Lower lobe of right lung (tissue), 2 donors: ENCODE results near the gene REG4. TPM values are rescaled to one million over a fixed set of nuclear protein-coding genes. Genes with fewer than 3 reads are reported as not detected.

Experiments
- ATAC-seq, 2 donors: fragments of 200-7000 bp; cut with Tn5 transposase; one replicate each; pipeline ENCODE4 v1.9.1; 2020 to 2022; ENCODE audit warnings: mild to moderate bottlenecking in 2 of 2, moderate library complexity in 2 of 2
- DNase-seq: peaks from one replicate; pipeline ENCODE4 v3.0.0-alpha.2; 2020
- H3K27ac ChIP-seq: fragments of 200-600 bp; one replicate; pipeline ENCODE4 v1.8.0; 2022
- H3K27me3 ChIP-seq: fragments of 200-600 bp; one replicate; pipeline ENCODE4 v1.8.0; 2022; ENCODE audit warnings: low read depth
- H3K36me3 ChIP-seq: fragments of 200-600 bp; one replicate; pipeline ENCODE4 v1.8.0; 2022; ENCODE audit warnings: mild to moderate bottlenecking
- H3K4me1 ChIP-seq: fragments of 200-600 bp; one replicate; pipeline ENCODE4 v1.8.0; 2022
- H3K4me3 ChIP-seq: fragments of 200-600 bp; one replicate; pipeline ENCODE4 v1.8.0; 2022; ENCODE audit warnings: mild to moderate bottlenecking
- H3K9me3 ChIP-seq: fragments of 200-600 bp; one replicate; pipeline ENCODE4 v1.8.0; 2022
- intact Hi-C: fragments of 100-400 bp; cut with DNase I; formaldehyde crosslinking; loops from one replicate; pipeline ENCODE4 v1.11.0; 2022
- total RNA-seq: library from RNA; stranded (reverse); fragmentation: NEBNext Ultra II Directional; extraction: Animal tissue kit (Norgen Biotek cat#: 25700); gene quantifications from one replicate; pipeline ENCODE4 v1.2.1, GENCODE V29; 2021
- TF ChIP-seq, protein P1 (sequence below): fragments of 200-600 bp; IDR thresholded peaks from one replicate; pipeline ENCODE4 v1.8.0; 2022; ENCODE audit warnings: antibody characterized with exemption, mild to moderate bottlenecking
- donor health status: DM: no; HTN: yes; CAD: no; lungs with severe emphysema.

The REG4 gene
- total RNA-seq, 1 donor from 2014 or later: not detected

DNA sequence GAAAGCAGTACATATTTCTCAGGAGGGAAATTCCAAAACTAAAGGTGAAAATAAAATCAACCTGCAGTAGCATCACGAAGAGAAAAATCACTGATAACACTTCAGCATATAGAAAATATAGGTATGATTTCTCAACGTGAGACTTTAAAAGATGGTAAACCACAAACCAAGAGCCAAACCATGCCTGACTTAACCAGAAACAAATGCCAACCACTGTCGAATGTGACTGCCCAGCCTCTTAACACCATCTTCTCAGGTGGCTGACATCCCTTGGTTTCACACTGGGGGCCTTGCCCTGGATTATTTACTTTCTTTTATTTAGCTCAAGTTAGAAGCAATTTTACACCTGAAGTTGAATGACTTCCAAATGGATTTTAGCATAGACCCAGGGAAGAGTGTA is 52.7 kb downstream of the REG4 start:
- no peaks in the 10 kb centered on the region for H3K27me3 ChIP-seq
- H3K36me3 ChIP-seq: no peaks in the 10 kb centered on the region
- intact Hi-C loops: no loop called here
- H3K4me1 ChIP-seq: no peaks in the 10 kb centered on the region
- ATAC-seq (no peak), DNase-seq (no peak)
- TF ChIP-seq, protein P1, sequence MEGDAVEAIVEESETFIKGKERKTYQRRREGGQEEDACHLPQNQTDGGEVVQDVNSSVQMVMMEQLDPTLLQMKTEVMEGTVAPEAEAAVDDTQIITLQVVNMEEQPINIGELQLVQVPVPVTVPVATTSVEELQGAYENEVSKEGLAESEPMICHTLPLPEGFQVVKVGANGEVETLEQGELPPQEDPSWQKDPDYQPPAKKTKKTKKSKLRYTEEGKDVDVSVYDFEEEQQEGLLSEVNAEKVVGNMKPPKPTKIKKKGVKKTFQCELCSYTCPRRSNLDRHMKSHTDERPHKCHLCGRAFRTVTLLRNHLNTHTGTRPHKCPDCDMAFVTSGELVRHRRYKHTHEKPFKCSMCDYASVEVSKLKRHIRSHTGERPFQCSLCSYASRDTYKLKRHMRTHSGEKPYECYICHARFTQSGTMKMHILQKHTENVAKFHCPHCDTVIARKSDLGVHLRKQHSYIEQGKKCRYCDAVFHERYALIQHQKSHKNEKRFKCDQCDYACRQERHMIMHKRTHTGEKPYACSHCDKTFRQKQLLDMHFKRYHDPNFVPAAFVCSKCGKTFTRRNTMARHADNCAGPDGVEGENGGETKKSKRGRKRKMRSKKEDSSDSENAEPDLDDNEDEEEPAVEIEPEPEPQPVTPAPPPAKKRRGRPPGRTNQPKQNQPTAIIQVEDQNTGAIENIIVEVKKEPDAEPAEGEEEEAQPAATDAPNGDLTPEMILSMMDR: no peak
- no peak overlapping the region for H3K27ac ChIP-seq
- no peaks in the 10 kb centered on the region for H3K9me3 ChIP-seq
- H3K4me3 ChIP-seq: no peak overlapping the region

DNA sequence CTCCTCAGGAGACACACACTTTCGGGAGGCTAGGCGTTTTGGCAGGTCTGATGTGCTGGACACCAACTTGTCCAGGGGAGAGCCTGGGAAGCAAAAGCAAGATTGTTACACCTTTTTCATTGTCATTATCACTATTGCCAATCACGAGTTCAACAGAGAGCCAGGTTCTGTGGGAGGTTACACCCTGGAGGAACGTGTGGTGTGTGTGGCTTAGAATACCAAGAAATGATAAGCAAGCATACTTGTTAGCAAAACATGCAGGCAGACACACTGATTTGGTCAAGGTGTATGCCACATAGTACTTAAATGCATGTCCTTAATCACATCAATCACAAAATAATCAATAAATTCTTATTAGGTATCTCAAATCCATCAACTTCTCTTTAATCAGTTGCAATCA is 58.7 kb downstream of the REG4 start:
- ATAC-seq: no peak
- H3K36me3 ChIP-seq: no peaks in the 10 kb centered on the region
- H3K9me3 ChIP-seq: no peaks in the 10 kb centered on the region
- TF ChIP-seq, protein P1: no peak
- no peak overlapping the region for H3K27ac ChIP-seq
- no peaks in the 10 kb centered on the region for H3K4me1 ChIP-seq
- intact Hi-C loops: no loop called here
- DNase-seq: no peak
- no peak overlapping the region for H3K4me3 ChIP-seq
- no peaks in the 10 kb centered on the region for H3K27me3 ChIP-seq

DNA sequence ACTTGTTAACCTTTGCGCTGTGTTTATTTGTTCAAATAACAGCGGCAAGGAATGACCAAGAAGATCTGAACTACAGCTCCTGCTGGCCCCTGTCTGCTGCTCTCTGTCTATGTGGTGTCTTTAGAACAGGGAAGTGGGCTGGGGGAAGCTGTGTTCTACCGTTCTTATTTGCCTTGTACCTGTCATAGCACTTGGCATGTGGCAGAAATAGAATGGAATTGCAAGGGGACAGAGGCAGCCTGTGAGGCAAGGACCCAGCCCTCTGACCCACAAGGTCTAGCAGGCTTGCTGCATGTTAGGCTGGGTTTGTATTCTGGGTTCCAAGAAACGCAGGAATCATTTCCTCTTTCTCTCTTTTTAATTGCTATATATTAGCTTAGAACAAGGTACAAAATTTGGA is 63.2 kb downstream of the REG4 start:
- DNase-seq (peak; percentile 65), ATAC-seq (peak; percentile 55 to 63)
- TF ChIP-seq, protein P1: no peak
- no peaks in the 10 kb centered on the region for H3K4me1 ChIP-seq
- no peak overlapping the region for H3K4me3 ChIP-seq
- no peaks in the 10 kb centered on the region for H3K36me3 ChIP-seq
- H3K27ac ChIP-seq: no peak overlapping the region
- H3K27me3 ChIP-seq: no peaks in the 10 kb centered on the region
- no peaks in the 10 kb centered on the region for H3K9me3 ChIP-seq
- intact Hi-C loops: no loop called here

DNA sequence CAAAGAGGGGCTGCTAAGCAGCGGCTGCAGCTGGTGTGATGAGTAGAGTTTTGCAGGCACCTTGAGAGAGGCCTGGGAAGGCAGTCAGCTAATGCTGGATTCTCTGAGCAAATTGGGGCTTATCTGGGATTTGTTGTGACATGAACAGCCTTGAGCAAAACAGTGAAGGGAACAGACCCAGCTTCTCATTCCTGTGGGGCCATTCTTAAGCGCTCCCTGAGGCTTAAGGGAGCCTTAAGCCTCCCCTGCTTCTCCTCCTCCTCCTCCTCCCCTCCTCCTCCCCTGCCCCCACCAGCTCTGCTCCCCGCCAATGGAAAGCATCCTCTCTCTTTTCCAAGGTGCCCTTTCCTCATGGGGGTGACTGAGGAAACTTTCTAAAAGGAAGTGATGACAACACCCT is 63.8 kb downstream of the REG4 start:
- intact Hi-C loops: no loop called here
- no peaks in the 10 kb centered on the region for H3K36me3 ChIP-seq
- TF ChIP-seq, protein P1: no peak
- H3K4me3 ChIP-seq: no peak overlapping the region
- no peaks in the 10 kb centered on the region for H3K27me3 ChIP-seq
- H3K9me3 ChIP-seq: no peaks in the 10 kb centered on the region
- H3K27ac ChIP-seq: no peak overlapping the region
- DNase-seq (no peak), ATAC-seq (no peak)
- no peaks in the 10 kb centered on the region for H3K4me1 ChIP-seq

DNA sequence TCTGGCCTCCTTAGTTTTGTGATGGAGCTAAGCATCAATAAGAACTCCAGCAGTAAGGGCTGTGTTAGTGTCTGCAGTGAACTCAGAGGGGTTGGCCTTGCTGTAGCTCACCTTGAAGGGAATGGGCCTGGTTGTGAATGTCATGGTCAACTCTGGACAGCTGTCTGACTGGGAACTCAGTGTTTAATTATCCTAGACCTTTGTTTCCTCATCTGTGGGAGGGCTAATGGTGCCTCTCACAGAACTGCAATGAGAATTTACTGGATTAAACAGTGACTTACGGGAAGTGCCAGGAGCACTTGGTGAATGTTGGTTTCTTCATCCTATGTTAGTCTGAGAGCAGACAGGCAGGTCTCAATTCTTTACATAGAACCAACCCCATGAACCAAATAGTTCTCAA is 66.2 kb downstream of the REG4 start:
- no peaks in the 10 kb centered on the region for H3K9me3 ChIP-seq
- no peaks in the 10 kb centered on the region for H3K4me1 ChIP-seq
- ATAC-seq (no peak), DNase-seq (no peak)
- H3K4me3 ChIP-seq: no peak overlapping the region
- TF ChIP-seq, protein P1: no peak
- no peaks in the 10 kb centered on the region for H3K27me3 ChIP-seq
- H3K36me3 ChIP-seq: no peaks in the 10 kb centered on the region
- no peak overlapping the region for H3K27ac ChIP-seq
- intact Hi-C loops: no loop called here

DNA sequence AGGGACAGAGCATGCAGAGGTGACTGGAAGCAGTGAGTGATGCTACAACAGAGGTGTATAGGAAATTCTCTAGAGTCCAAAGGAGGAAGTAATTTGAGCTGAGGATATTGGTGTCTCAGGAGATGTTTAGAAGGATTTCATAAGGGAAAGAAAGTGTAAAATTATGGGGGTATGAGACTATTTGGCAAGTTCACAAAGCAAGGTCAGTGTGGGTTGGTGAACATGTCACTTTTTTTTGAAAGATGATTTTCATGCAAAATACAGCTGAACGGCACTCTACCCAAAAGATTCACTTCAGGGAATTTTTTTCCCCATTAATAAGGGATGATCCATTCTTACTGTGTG is 66.7 kb downstream of the REG4 start:
- Histone ChIP-seq H3K4me3 (no peak overlapping the region), H3K27ac (no peak overlapping the region), H3K4me1 (no peaks in the 10 kb centered on the region), H3K9me3 (no peaks in the 10 kb centered on the region), H3K36me3 (no peaks in the 10 kb centered on the region), H3K27me3 (no peaks in the 10 kb centered on the region)
- no peak for ATAC-seq
- DNase-seq: no peak
- TF ChIP-seq, protein P1: no peak
- intact Hi-C loops: no loop called here
